ENCODE data around the gene LPIN1.
"Not testable (repeated sequence)": the region's sequence is repeated elsewhere in the genome, so short reads cannot be mapped to it uniquely, and the experiment has no call there.

Gene LPIN1

DNA sequence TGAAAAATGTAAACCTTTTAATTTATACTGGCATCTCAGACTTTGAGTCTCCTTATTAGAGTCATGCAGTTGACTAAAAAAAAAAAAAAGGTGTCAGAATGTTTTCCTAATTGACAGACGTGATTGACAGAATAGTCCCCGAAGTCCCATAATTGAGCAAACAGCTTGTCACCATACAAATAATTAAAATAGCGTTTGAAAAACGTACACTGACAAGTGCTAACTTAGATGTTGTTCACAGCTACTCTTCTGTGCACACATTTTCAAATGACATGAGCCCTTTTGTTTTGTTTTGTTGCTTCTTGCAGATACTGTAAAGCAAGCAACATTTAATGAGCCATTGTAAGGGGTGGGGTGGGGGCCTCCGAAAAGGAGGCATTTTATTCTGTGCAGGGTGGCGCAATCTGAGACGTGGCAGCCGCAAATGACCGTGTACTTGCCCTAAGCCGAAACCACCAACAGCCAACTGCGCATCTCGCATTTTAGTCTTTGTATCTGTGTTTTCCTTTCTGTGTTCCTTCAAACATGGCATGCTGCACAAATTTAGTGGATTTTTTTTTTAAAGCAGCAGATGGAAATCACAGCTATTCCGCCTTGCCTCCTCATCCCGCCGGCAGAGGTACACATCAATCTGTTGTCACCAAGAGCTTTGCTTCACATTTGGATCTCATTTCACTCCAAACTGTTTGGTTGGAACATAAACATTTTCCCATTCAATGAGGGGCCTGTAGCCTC lies 52.4 kb downstream of the LPIN1 start:
- Mint-ChIP-seq H3K27me3 (no peaks in the 10 kb centered on the region), H3K4me3 (no peak overlapping the region), H3K9me3 (no peaks in the 10 kb centered on the region), H3K27ac (no peak overlapping the region), H3K36me3 (ENCODE audit: low read depth) (peaks cover 98% of the 10 kb centered on the region), H3K4me1 (ENCODE audit: low read depth) (no peaks in the 10 kb centered on the region)
- intact Hi-C loops (cut with micrococcal nuclease) = no loop called here

DNA sequence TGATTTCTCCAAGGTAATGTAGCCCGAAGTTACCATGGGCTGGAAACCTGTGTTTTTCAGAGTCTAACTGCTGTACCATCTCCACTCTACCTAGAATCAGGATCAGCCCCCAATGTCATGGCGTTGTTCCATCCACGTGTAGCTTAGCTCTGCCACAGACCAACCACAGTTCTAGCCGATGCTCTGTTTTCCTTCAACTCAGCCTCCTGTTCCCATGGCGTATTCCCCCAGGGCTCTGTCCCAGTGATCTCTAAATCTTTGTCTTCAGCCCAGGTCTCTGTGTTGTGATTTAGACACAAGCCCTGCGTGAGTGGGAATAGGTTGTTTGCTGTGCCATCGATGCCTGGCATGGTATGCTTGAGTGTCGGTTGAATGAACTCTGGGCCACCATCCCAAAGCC lies 53.4 kb downstream of the LPIN1 start:
- Mint-ChIP-seq H3K9me3 (no peaks in the 10 kb centered on the region), H3K4me1 (ENCODE audit: low read depth) (no peaks in the 10 kb centered on the region), H3K27ac (no peak overlapping the region), H3K4me3 (no peak overlapping the region), H3K27me3 (no peaks in the 10 kb centered on the region), H3K36me3 (ENCODE audit: low read depth) (peaks cover 100% of the 10 kb centered on the region)
- intact Hi-C loops (cut with micrococcal nuclease) = no loop called here

DNA sequence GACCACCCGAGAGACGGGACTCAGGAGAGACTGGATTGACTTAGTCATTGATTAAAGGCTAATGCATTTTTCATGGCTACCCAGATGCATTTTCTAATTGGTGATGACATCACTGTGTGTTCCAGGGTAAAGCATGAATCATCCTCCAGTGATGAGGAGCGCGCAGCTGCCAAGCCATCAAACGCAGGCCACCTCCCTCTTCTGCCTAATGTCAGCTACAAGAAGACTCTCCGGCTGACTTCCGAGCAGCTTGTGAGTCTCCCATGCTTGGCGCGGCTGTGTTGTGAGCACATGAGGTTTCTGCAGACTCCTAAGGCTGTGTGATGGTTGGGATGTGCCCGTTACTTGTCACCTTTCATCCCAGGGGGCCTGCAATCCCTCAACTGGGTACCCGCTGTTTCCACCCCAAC lies 56.4 kb downstream of the LPIN1 start:
- H3K4me3 Mint-ChIP-seq = no peak overlapping the region
- intact Hi-C loops (cut with micrococcal nuclease) = no loop called here
- H3K27ac Mint-ChIP-seq = no peak overlapping the region
- H3K36me3 Mint-ChIP-seq (ENCODE audit: low read depth) = peaks cover 100% of the 10 kb centered on the region
- no peaks in the 10 kb centered on the region for H3K9me3 Mint-ChIP-seq
- H3K4me1 Mint-ChIP-seq (ENCODE audit: low read depth) = no peaks in the 10 kb centered on the region
- H3K27me3 Mint-ChIP-seq = no peaks in the 10 kb centered on the region

DNA sequence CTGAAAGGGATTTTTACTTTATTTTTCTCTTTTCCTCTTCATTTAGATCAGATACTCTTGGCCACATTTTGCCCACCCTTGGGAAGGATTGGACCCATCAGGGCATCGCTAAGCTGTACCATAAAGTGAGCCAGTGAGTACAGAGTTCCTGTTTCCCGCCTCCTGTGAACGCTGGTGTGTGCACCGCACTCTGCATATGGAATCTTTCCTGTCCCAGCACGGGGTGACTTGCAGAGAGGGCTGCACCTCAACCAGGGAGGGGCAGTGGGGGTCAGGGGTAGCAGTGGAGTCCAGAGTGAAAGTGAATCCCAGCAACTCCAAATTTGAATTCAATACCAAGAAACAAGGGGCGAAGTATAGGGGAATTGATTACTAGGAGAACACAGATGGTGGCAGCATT lies 58.6 kb downstream of the LPIN1 start:
- H3K4me3 Mint-ChIP-seq = no peak overlapping the region
- H3K27me3 Mint-ChIP-seq = no peaks in the 10 kb centered on the region
- H3K9me3 Mint-ChIP-seq = no peaks in the 10 kb centered on the region
- intact Hi-C loops (cut with micrococcal nuclease) = no loop called here
- peaks cover 100% of the 10 kb centered on the region for H3K36me3 Mint-ChIP-seq (ENCODE audit: low read depth)
- H3K4me1 Mint-ChIP-seq (ENCODE audit: low read depth) = no peaks in the 10 kb centered on the region
- no peak overlapping the region for H3K27ac Mint-ChIP-seq

- no peak overlapping the region for H3K27ac Mint-ChIP-seq
- H3K27me3 Mint-ChIP-seq = no peaks in the 10 kb centered on the region
- peaks cover 100% of the 10 kb centered on the region for H3K36me3 Mint-ChIP-seq (ENCODE audit: low read depth)
- H3K9me3 Mint-ChIP-seq = no peaks in the 10 kb centered on the region
- intact Hi-C loops (cut with micrococcal nuclease) = no loop called here
- H3K4me1 Mint-ChIP-seq (ENCODE audit: low read depth) = no peaks in the 10 kb centered on the region
- H3K4me3 Mint-ChIP-seq = no peak overlapping the region
These were observed 59.5 kb downstream of the LPIN1 start for GRCh38 chr2:11805920-11806319.

DNA sequence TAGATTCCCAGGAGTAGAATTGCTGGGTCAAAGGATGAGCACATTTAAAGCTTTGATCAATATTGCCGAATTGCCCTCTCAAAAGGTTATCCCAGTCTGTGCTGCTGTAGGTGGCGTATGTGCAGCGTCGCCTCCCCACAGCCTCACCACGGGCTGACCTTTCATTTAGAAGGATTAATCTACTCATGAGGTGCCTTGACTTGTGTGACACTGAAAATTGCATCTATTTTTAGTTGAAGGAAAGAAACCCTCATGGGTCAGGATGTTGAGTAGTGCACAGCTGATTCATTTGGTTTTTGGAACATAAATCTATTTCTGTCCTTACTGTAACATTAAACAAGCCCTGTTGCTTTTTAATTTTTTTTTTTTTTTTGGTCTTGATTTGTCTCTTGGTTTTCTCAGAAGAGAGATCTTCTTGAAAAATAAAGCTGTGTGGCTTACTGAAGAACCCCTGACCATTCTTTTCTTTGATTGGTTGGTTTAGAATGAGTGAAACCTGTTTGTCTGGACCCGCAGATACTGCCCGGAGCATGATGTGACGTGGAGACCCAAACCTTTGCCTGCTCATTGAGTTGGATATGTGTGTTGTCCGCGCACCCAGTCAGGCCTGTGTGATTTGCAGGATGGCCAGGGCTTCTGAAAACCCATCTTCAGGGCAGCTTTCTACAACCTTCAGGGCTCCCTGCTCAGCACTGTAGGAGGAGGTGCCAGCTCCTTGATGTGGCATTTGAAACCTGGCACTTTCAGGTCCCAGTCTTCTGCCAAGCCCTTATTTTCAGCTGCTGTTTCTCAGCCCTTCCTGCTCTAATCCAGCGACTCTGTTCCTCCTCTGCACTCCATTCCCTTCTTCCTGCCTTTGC lies 61.0 kb downstream of the LPIN1 start:
- Mint-ChIP-seq H3K36me3 (ENCODE audit: low read depth) (peaks cover 95% of the 10 kb centered on the region), H3K27ac (no peak overlapping the region), H3K27me3 (no peaks in the 10 kb centered on the region), H3K4me1 (ENCODE audit: low read depth) (no peaks in the 10 kb centered on the region), H3K9me3 (no peaks in the 10 kb centered on the region), H3K4me3 (no peak overlapping the region)
- intact Hi-C loops (cut with micrococcal nuclease) = no loop called here

DNA sequence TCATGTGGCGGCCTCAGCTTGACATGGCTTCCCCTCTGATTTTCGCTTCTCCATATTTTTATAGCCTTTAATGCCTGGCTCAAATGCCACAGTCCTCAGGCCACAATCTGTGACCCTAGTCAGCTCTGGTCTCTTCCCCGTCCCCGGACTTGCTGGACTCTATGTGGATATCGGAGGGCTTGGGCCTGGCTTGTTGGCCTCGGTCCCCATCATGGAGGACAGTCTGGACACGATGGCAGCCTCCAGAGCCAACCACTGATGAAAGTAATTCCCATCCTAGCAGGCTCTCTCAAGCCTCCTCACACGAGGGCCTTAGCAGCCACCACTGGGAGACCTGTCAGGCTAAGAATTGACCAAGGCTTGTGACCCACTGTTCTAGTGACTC lies 61.6 kb downstream of the LPIN1 start:
- H3K27me3 Mint-ChIP-seq = no peaks in the 10 kb centered on the region
- peaks cover 95% of the 10 kb centered on the region for H3K36me3 Mint-ChIP-seq (ENCODE audit: low read depth)
- H3K9me3 Mint-ChIP-seq = no peaks in the 10 kb centered on the region
- H3K4me1 Mint-ChIP-seq (ENCODE audit: low read depth) = no peaks in the 10 kb centered on the region
- H3K4me3 Mint-ChIP-seq = no peak overlapping the region
- H3K27ac Mint-ChIP-seq = no peak overlapping the region
- intact Hi-C loops (cut with micrococcal nuclease) = no loop called here

GRCh38 chr2:11809586-11810236 lies 63.3 kb downstream of the LPIN1 start:
- no peak overlapping the region for H3K27ac Mint-ChIP-seq

DNA sequence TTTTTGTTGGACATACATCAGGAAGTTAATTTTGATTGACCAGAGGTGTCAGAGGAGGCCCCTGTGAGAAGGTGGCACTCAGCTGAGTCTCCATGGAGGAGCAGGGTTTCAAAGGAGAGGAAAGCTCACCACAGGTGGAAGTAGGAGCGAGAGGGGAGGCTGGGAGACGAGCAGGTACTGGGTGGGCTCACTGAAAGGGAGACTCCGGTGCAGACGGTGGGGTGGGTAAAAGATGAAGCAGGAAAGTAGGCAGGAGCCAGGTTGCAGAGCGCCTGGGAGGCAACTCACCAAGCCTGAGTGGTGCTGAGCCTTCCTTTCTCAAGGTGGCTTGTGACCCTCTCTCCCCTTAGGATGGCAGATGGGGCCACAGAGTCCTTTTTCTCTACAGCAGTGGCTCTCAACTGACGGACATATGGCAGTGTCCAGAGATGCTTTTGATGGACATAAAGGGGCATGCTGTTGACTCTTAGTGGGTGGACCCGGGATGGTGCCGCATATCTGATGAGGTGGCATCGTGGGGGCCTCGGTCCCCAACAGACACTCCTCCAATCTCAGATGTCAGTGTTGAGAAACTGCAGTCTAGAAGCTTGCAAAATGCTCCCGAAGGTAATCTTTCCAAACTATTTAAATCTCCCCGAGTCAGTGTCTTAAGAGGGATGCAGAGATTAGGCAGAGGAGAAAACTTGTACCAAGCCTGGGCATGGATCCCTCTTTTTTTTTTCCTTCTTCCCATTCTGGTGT lies 64.0 kb downstream of the LPIN1 start:
- H3K27ac Mint-ChIP-seq = no peak overlapping the region

More at GRCh38 chr2:11809586-11810236, 63.3 kb downstream of the LPIN1 start:
- intact Hi-C loops (cut with micrococcal nuclease) = no loop called here
- Mint-ChIP-seq H3K9me3 (no peaks in the 10 kb centered on the region), H3K27me3 (no peaks in the 10 kb centered on the region), H3K4me1 (ENCODE audit: low read depth) (peaks cover 10% of the 10 kb centered on the region), H3K36me3 (ENCODE audit: low read depth) (peaks cover 89% of the 10 kb centered on the region), H3K4me3 (no peak overlapping the region)

GRCh38 chr2:11811036-11811654 lies 64.7 kb downstream of the LPIN1 start:
- intact Hi-C loops (cut with micrococcal nuclease) = no loop called here
- Mint-ChIP-seq H3K36me3 (ENCODE audit: low read depth) (peaks cover 89% of the 10 kb centered on the region), H3K4me3 (no peak overlapping the region), H3K27me3 (no peaks in the 10 kb centered on the region), H3K4me1 (ENCODE audit: low read depth) (peaks cover 10% of the 10 kb centered on the region), H3K9me3 (no peaks in the 10 kb centered on the region), H3K27ac (no peak overlapping the region)

More for the DNA sequence above, 64.0 kb downstream of the LPIN1 start:
- H3K4me1 Mint-ChIP-seq (ENCODE audit: low read depth) = peaks cover 10% of the 10 kb centered on the region
- peaks cover 89% of the 10 kb centered on the region for H3K36me3 Mint-ChIP-seq (ENCODE audit: low read depth)
- H3K27me3 Mint-ChIP-seq = no peaks in the 10 kb centered on the region
- intact Hi-C loops (cut with micrococcal nuclease) = no loop called here
- H3K9me3 Mint-ChIP-seq = no peaks in the 10 kb centered on the region
- H3K4me3 Mint-ChIP-seq = no peak overlapping the region

DNA sequence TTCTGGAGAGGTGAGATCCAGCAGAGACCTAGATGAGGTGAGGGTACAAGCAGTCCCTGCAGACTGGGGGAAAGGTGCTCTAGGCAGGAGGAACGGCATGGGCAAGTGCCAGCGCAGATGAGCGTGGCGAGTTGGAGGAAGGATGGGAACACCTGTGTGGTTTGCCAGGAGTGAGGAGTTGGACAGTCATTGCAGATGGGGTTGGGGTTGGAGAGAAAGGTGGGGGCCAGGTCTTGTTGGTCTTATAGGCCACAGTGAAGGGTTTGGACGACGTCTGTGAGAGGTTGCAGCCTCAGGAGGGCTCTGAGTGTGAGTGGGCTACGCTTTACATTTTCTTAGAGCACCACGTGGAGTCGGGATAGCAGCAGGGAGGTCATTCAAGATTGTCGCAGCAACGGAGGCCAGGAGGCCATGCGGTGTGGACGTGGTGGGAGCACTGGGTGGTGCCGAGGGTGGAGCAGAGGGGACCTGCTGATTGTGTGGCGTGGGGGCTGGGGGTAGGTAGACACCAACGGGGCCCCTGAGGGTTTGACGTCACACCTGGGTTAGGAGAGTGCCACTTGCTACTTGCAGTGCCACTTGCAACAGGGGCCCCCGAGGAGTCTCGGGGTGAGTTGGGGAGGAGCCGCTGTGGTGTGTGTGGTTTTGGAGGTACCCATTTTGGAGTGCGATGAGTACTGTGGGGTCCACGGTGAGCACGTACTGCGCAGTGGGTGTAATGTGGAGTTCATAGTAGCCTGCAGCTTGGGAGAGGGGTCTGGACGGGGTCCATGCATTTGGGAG lies 66.2 kb downstream of the LPIN1 start:
- peaks cover 89% of the 10 kb centered on the region for H3K36me3 Mint-ChIP-seq (ENCODE audit: low read depth)
- no peaks in the 10 kb centered on the region for H3K9me3 Mint-ChIP-seq
- no peak overlapping the region for H3K27ac Mint-ChIP-seq
- H3K27me3 Mint-ChIP-seq = no peaks in the 10 kb centered on the region
- intact Hi-C loops (cut with micrococcal nuclease) = no loop called here
- H3K4me3 Mint-ChIP-seq = no peak overlapping the region
- H3K4me1 Mint-ChIP-seq (ENCODE audit: low read depth) = peaks cover 10% of the 10 kb centered on the region

GRCh38 chr2:11813345-11813744 lies 66.9 kb downstream of the LPIN1 start:
- H3K4me3 Mint-ChIP-seq; H3K27ac Mint-ChIP-seq; H3K9me3 Mint-ChIP-seq; H3K4me1 Mint-ChIP-seq (ENCODE audit: low read depth); intact Hi-C loops (cut with micrococcal nuclease); H3K27me3 Mint-ChIP-seq: not testable (repeated sequence)
- peaks cover 89% of the 10 kb centered on the region for H3K36me3 Mint-ChIP-seq (ENCODE audit: low read depth)

- Mint-ChIP-seq H3K4me1 (ENCODE audit: low read depth) (peaks cover 10% of the 10 kb centered on the region), H3K27ac (no peak overlapping the region), H3K4me3 (no peak overlapping the region), H3K36me3 (ENCODE audit: low read depth) (peaks cover 85% of the 10 kb centered on the region), H3K9me3 (no peaks in the 10 kb centered on the region), H3K27me3 (no peaks in the 10 kb centered on the region)
- intact Hi-C loops (cut with micrococcal nuclease) = no loop called here
These were observed 67.5 kb downstream of the LPIN1 start for GRCh38 chr2:11813951-11814350.

Measured in dendritic cell treated with granulocyte-macrophage colony-stimulating factor and Interleukin-4, amounts not matched to agents 40 ng/mL and 50 ng/mL, for 4 days (primary cell).